CD4-positive, alpha-beta T cell treated with Interleukin-17A for 1 hour (primary cell): ENCODE data around the gene CPOX.

Experiments
- DNase-seq: peaks from one replicate; pipeline ENCODE4 v3.0.0-alpha.2; 2020

CPOX gene

DNA sequence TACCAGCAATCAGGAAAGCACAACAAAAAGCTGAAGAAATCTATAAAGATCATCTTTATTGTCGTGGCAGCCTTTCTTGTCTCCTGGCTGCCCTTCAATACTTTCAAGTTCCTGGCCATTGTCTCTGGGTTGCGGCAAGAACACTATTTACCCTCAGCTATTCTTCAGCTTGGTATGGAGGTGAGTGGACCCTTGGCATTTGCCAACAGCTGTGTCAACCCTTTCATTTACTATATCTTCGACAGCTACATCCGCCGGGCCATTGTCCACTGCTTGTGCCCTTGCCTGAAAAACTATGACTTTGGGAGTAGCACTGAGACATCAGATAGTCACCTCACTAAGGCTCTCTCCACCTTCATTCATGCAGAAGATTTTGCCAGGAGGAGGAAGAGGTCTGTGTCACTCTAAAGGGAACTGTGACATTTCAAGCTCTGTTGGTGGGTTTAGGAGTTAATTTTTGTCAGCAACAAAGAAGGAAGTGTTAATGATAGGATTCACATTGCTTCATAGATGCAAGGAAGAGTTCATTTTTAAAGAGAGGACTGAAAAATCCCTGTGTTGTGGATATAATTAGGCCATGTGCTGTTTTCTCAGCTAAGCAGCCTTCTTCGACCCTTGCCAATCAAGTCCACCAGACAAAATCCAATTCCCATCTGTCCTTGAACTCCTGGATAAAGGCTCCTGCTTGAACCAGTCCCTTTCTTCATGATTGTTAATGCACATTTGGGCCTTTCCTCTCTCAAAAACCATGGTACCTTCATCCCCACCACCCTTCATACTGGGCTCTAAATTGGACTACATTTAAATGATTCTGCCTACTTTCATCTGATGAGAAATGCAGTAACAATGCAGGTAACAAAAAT, 60.5 kb downstream of the CPOX start:
- no peak for DNase-seq

DNA sequence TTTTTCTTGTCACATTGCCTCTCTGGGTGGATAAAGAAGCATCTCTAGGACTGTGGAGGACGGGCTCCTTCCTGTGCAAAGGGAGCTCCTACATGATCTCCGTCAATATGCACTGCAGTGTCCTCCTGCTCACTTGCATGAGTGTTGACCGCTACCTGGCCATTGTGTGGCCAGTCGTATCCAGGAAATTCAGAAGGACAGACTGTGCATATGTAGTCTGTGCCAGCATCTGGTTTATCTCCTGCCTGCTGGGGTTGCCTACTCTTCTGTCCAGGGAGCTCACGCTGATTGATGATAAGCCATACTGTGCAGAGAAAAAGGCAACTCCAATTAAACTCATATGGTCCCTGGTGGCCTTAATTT, 61.2 kb downstream of the CPOX start:
- DNase-seq: no peak

DNA sequence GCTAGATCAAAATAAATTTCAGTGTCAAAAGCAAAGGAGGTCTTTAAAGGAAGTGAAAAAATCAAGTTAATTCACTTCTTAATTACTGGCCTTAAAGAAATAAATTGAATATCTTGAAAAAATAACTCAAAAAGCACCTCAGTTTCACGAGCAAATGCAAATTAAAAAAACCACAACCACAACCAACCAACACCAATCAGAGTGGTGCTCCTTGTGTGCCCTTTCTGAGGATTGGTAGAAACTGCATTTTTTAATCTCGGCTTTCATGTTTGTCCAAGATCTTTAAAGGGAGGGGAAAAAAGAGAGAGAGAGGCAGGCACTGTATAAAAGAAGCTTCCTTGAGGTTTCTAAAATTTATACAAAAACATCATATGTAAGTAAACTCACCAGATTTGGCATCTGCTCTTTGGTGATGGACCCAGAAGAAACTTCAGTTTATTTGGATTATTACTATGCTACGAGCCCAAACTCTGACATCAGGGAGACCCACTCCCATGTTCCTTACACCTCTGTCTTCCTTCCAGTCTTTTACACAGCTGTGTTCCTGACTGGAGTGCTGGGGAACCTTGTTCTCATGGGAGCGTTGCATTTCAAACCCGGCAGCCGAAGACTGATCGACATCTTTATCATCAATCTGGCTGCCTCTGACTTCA, 61.7 kb downstream of the CPOX start, which contains the start of gene GPR15:
TSS of gene GPR15 (plus strand) at position 357 of the 653 bp plus-strand sequence. CDS start at position 413, 56 bp downstream.
- no peak for DNase-seq

DNA sequence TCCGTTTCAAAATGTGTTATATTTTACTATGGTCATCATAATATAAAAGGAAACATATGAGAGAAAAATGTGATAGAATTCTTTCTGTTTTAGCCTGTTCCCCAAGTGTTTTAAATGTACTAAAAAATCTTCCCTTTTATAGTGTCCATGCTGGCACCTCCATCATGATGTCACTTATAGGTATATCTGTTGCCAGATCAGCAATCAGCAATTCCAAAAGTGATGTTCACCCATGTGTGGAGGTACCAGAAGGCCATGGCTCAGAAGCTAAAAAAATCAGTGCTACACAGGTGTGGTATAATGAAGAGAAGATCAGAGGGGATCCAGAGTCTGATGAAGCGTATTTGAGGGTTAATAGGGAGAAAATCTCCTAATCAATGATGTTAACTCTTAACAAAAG, 62.7 kb downstream of the CPOX start:
- DNase-seq: no peak

DNA sequence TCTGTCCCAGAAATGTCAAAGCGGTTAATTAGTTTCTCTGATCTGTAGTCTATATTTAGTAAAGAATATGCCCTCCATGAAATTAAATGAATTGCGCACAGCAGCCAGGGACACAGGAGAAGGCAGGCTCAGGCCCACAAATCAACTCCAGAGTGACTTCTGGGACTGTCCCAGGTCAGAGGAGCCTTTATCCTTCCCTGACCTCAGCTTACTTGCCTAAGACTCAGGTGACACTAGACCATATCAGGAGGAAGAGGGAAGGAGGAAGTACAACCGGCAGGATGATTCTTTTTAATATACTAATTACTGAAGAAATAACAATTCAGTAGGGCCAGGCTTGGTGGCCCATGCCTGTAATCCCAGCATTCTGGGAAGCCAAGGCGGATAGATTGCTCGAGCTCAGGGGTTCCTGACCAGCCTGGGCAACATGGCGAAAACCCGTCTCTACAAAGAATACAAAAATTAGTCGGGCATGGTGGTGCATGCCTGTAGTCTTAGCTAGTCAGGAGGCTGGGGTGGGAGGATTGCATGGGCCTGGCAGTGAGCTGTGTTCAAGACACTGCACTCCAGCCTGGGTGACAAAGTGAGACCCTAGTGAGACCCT, 63.5 kb downstream of the CPOX start:
- no peak for DNase-seq
